OCI-M2 (cell line): ENCODE measurements around the gene NKPD1.
"Not testable (repeated sequence)": the region's sequence is repeated elsewhere in the genome, so short reads cannot be mapped to it uniquely, and the experiment has no call there.

Experiments
- DNase-seq: peaks from one replicate; lab custom pipeline; 2025; ENCODE audit not compliant: unreplicated experiment; lab: John Stamatoyannopoulos, UW

NKPD1 gene

GRCh38 chr19:45119582-45119981 is 41.2 kb downstream of the NKPD1 start:
- DNase-seq: no peak

DNA sequence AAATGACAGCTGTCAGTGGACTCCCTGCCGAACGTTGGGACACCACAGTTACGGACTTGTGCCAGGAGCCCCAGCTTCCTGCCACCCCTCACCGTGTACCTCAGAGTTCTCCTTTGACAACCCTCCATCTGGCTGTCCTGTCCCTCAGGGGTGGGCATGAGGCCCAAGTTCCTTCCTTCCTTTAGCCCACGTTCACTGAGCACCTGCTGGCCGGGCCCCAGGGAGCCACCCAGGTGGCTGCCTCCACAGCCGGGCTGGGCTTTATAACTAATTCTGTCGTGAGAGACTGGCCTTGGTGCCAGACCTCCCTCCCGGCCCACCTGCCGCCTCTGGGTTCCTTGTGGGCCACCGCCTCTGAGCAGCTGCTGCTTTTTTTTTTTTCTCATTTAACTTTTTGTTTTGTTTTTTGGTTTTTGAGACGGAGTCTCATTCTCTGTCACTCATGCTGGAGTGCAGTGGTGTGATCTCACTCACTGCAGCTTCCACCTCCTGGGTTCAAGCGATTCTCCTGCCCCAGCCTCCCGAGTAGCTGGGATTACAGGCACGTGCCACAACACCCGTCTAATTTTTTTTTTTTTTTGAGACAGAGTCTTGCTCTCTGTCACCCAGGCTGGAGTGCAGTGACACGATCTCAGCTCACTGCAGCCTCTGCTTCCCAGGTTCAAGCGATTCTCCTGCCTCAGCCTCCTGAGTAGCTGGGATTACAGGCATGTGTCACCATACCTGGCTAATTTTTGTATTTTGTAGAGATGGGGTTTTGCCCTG is 42.0 kb downstream of the NKPD1 start:
- not testable (repeated sequence) for DNase-seq

- no peak for DNase-seq
These were observed 42.7 kb downstream of the NKPD1 start for GRCh38 chr19:45118106-45118505.

DNA sequence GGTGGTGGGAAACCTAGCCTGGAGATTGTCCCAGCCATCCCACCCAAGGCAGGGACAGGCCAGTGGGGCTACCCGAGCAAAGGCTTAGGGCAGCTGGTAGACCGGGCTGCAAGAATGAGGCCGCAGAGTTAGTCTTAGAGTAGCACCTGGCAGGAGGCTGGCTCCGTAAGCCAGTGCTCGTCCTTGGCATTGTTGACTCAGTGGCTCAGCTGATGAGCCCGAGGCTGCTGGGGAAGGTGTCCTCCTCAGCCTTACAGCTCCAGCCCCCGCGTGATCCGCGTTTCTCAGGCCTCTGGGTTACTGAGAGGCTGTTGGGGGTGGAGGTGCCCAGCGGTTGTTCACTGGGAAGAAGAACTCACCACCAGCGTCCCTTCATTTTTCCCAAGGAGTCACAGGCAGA is 43.1 kb downstream of the NKPD1 start:
- no peak for DNase-seq

GRCh38 chr19:45117167-45117594 is 43.6 kb downstream of the NKPD1 start:
- DNase-seq: no peak

GRCh38 chr19:45115809-45116615 is 44.8 kb downstream of the NKPD1 start:
- no peak for DNase-seq

GRCh38 chr19:45114116-45114515 is 46.7 kb downstream of the NKPD1 start:
- no peak for DNase-seq

DNA sequence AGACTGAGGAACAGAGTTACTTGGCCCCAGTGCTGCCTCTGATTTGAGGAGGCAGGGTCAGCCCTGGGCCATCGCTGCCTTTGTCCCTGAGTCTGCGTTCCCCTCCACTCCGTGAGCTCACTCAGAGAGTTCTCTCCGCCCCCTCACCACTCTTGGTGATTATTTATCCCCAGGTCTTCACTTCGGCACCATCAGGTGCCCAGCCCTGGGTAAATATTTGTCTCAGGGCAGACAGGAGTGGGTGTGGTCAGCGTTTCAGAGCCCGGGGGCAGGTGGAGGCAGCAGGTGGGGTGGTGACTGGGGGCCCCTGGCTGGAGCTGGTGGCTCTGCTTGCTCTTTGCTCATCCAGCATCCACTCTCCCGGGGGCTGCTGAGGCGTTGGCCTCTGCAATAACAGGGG is 47.2 kb downstream of the NKPD1 start:
- DNase-seq: no peak

GRCh38 chr19:45112111-45112827 is 48.5 kb downstream of the NKPD1 start:
- DNase-seq: no peak
